Measurements from ENCODE around the gene ZNF358. TPM values are rescaled to one million over a fixed set of nuclear protein-coding genes. Genes with fewer than 3 reads are reported as not detected.

The ZNF358 gene
- polyA plus RNA-seq, 3 donors, result 31.9 to 59.6 (median 59.1) TPM

Other genes starting within 250 kb of the ZNF358 start
- gene INSR, start 221.7 kb upstream of the ZNF358 start, polyA plus RNA-seq (ENCODE audit: insufficient read length in 3 of 3), result 10 to 100 TPM; 26.6 to 37.0 (median 31.9) TPM
- 10 to 100 TPM; 27.7 to 34.0 (median 34.0) TPM for gene ARHGEF18, start 167.2 kb upstream of the ZNF358 start, polyA plus RNA-seq (ENCODE audit: insufficient read length in 3 of 3)
- gene PEX11G, start 27.1 kb upstream of the ZNF358 start, polyA plus RNA-seq (ENCODE audit: insufficient read length in 3 of 3), result 1 to 10 TPM; 6.0 to 7.9 (median 7.6) TPM
- 10 to 100 TPM; 12.7 to 22.5 (median 15.8) TPM for gene MCOLN1, start 6.5 kb downstream of the ZNF358 start, polyA plus RNA-seq (ENCODE audit: insufficient read length in 3 of 3)
- gene PNPLA6, start 19.6 kb downstream of the ZNF358 start, polyA plus RNA-seq (ENCODE audit: insufficient read length in 3 of 3), result 10 to 100 TPM; 32.0 to 57.0 (median 43.3) TPM
- gene CAMSAP3, start 79.8 kb downstream of the ZNF358 start, polyA plus RNA-seq (ENCODE audit: insufficient read length in 3 of 3), result 10 to 100 TPM; 16.4 to 25.4 (median 22.4) TPM
- 10 to 100 TPM; 31.4 to 45.7 (median 42.6) TPM for gene XAB2, start 113.4 kb downstream of the ZNF358 start, polyA plus RNA-seq (ENCODE audit: insufficient read length in 3 of 3)
- gene PET100, start 113.7 kb downstream of the ZNF358 start, polyA plus RNA-seq (ENCODE audit: insufficient read length in 3 of 3), result 100 to 1,000 TPM in 2 of 3 donors, 10 to 100 TPM in 1; 94.6 to 126 (median 122) TPM
- 1 to 10 TPM in 1 of 3 donors, under 1 TPM in 2; 0.42 to 1.8 (median 0.83) TPM for gene PCP2, start 117.6 kb downstream of the ZNF358 start, polyA plus RNA-seq (ENCODE audit: insufficient read length in 3 of 3)
- 10 to 100 TPM; 61.3 to 86.4 (median 75.4) TPM for gene STXBP2, start 121.0 kb downstream of the ZNF358 start, polyA plus RNA-seq (ENCODE audit: insufficient read length in 3 of 3)
- 1 to 10 TPM in 2 of 3 donors, under 1 TPM in 1; 0.76 to 1.7 (median 1.4) TPM for gene RETN, start 152.9 kb downstream of the ZNF358 start, polyA plus RNA-seq (ENCODE audit: insufficient read length in 3 of 3)
- gene MCEMP1, start 161.0 kb downstream of the ZNF358 start, polyA plus RNA-seq (ENCODE audit: insufficient read length in 3 of 3), result under 1 TPM; 0.14 to 0.61 (median 0.39) TPM
- gene TRAPPC5, start 164.7 kb downstream of the ZNF358 start, polyA plus RNA-seq (ENCODE audit: insufficient read length in 3 of 3), result 10 to 100 TPM; 36.3 to 71.1 (median 62.5) TPM
- gene FCER2, start 186.0 kb downstream of the ZNF358 start, polyA plus RNA-seq (ENCODE audit: insufficient read length in 3 of 3), result under 1 TPM in 2 of 3 donors, not detected in 1; 0.06 to 0.14 TPM
- gene CLEC4G, start 216.0 kb downstream of the ZNF358 start, polyA plus RNA-seq (ENCODE audit: insufficient read length in 3 of 3), result under 1 TPM in 1 of 3 donors, not detected in 2; 0.17 TPM
- gene CD209, start 231.4 kb downstream of the ZNF358 start, polyA plus RNA-seq (ENCODE audit: insufficient read length in 3 of 3), result 1 to 10 TPM; 1.4 to 2.7 (median 1.5) TPM
- gene CLEC4M, start 247.1 kb downstream of the ZNF358 start, polyA plus RNA-seq (ENCODE audit: insufficient read length in 3 of 3), result 1 to 10 TPM; 2.0 to 4.2 (median 3.4) TPM